Subcutaneous adipose tissue (tissue), 4 donors: Measurements from ENCODE around the gene CHMP3. TPM values are rescaled to one million over a fixed set of nuclear protein-coding genes. Genes with fewer than 3 reads are reported as not detected.

Source experiments
- CTCF ChIP-seq: fragments of 450-650 bp; IDR thresholded peaks from one replicate; pipeline ENCODE4 v1.5.1; 2016; ENCODE audit warnings: low read depth, mild to moderate bottlenecking, control low read depth, antibody characterized with exemption, moderate library complexity
- total RNA-seq, 4 donors: library from RNA; depleted of rRNA; stranded (reverse); fragments of >200 nt; gene quantifications; one replicate each; pipeline ENCODE4 v1.1.0, GENCODE V29; 2016

The CHMP3 gene
- 100 to 1,000 TPM; 103 to 228 (median 130) TPM for total RNA-seq

DNA sequence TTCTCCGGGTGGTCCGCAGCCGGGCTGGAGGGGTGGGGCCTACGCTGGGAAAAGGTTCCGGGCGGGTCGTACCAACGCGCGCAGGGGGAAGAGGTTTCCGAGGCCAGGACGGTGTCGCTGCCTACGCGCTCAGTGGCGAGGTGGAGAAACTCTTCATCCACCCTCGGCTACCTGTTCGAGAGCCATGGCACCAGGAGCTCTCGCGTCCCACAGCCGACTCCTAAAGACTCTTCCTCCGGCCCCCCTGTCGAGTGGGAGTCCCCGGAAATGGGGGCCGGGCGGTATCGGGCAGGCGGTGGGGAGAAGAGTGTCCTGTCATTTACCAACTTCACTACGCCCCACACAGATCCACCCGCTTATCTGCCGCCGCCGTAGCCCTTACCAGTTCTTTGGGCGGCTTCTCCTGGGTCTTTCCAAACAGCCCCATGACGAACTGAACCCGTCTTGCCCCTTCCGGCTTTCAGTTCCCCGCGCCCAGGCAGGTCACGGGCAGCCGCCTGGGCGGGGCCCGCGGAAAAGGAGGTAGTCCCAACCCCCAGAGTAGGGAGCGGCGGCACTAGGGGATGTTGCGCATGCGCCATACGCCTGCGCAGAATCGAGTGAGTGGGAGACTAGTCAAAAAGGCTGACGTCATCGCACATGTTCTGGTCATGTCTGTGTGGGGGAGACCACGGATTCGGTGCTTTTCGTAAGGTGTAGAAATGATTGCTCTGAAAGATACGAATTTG, at the start of gene CHMP3:
Gene CHMP3 (minus strand): TSS at position 522 of the 728 bp plus-strand sequence. CDS start 95 bp downstream, at position 427.
- no peak for TF ChIP-seq CTCF

- no peak for TF ChIP-seq CTCF
These were observed 47.6 kb upstream of the CHMP3 start for GRCh38 chr2:86610871-86611270.

GRCh38 chr2:86608832-86609410, 45.7 kb upstream of the CHMP3 start:
- TF ChIP-seq CTCF, result no peak

- TF ChIP-seq CTCF, result no peak
These were observed 40.7 kb upstream of the CHMP3 start for GRCh38 chr2:86603905-86604304.

GRCh38 chr2:86598966-86599365, 35.7 kb upstream of the CHMP3 start:
- TF ChIP-seq CTCF, result no peak

- TF ChIP-seq CTCF, result no peak
These were observed 32.9 kb upstream of the CHMP3 start for GRCh38 chr2:86596118-86596517.

- TF ChIP-seq CTCF, result no peak
These were observed 30.0 kb upstream of the CHMP3 start for GRCh38 chr2:86593266-86593665.
